ENCODE results near the gene CBLL1.

Gene CBLL1

DNA sequence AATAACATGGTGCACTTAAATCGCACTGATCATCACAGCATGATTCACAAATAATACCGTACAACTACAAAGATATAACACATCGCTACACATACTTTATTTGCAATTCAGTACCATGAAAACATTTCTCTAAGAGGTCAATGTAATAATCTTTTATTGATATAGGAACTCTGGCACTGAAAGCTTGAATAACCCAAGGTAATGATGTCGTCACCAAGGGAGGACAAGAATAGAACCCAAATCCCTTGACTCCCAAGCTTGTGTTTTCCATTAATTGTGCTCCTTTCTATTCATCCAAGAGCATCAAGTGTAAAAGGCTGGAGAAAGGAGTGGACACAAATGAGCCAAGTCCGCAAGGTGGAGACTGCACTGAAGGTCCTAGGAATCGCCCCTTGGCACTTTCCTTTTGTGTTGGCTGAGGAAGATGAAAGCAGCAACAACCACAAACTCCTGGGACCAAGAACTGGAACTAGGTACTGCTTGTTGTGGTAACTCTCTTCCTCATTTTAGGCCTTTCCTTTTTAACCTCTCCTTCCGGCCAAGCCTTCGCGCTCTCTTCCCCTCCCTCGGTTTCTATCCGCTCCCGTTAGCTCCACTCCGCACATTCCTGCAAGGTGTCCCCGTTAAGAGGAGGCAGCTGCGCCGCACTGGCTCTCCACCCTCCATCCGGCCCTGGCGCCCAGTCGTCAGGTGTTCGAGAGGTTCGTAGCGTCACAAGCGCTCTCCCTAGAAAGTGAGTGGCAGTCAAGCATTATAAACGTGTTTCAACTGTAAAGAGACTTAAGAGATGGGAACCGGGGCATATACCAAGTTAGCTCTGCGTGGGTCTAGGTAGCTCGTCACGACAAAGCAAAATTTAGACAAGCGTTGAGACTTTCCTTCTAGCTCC lies 1.0 kb upstream of the CBLL1 start:
- no peak for DNase-seq (ENCODE audit: low read depth in 2 of 2, low spot score in 1 of 2)

DNA sequence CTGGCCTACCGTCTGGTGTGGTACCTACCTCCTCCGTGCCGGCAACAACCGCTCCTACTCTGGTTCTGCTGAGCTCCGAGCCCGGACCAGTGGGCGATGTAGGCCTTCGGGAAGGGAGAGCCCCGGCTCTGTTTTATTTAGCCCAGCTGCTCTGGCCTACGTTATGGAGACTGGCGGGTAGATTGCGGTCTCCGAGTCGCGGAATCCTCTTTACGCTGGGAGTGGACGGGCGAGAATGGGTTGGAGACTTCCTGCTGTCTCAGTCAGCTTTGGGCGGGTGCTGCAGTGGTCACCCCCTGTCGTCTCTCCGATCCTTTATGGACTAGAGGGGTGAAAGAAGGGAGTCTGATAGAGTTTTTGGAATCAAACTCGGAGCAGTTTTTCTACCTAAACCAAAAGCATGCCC lies 406 bp downstream of the CBLL1 start:
- DNase-seq (ENCODE audit: low read depth in 2 of 2, low spot score in 1 of 2), result peak in 1 of 2 donors; percentile 4

DNA sequence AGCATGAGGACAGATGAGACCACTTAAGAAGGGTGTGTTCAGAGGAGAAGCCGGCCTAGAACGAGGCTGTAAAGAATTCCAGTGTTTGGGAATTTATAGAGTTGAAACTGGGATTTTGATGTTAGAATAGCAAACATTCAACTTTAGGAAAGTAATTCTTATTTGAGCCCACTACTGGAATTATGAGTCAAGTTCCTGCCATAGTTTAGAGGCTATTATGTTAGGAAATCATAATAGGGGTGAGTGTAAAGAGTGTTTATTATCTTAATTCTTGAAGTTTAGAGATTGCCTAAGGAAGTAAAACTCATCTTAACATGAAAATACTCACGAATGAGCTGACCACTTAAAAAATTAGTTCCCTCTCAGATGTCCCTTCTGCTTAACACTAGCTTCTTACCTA lies 2.1 kb downstream of the CBLL1 start:
- no peak for DNase-seq (ENCODE audit: low read depth in 2 of 2, low spot score in 1 of 2)

DNA sequence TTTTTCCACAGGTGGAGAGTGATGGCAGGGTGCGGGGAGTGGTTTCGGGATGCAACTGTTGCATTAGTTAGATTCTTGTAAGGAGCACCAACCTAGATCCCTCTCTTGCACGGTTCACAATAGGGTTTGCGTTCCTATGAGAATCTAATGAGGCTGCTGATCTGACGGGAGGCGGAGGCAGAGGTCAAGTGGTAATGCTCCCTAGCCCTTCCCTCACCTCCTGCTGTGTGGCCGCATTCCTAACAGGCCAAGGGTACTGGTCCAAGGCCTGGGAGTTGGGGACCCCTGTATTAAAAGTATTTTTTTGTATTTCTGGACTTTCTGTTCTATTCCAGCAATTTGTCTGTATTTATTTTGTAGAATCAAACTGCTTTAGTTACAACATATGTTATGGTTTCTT lies 7.2 kb downstream of the CBLL1 start:
- no peak for DNase-seq (ENCODE audit: low read depth in 2 of 2, low spot score in 1 of 2)

DNA sequence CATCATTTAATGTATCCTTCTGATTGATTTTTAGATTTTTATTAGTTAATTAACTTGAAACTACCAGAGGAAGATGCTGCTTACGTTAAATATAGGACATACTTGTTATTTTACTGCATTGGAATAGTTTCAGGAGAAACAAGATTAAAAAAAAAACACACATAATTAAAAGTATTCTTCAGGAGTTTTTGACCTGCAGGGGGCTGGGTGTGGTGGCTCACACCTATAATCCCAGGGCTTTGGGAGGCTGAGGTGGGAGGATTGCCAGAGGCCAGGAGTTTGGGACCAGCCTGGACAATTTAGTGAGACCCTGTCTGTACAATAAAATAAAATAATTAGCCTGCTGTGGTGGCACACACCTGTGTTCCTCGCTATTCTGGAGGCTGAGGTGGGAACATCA lies 10.7 kb downstream of the CBLL1 start:
- no peak for DNase-seq (ENCODE audit: low read depth in 2 of 2, low spot score in 1 of 2)

DNA sequence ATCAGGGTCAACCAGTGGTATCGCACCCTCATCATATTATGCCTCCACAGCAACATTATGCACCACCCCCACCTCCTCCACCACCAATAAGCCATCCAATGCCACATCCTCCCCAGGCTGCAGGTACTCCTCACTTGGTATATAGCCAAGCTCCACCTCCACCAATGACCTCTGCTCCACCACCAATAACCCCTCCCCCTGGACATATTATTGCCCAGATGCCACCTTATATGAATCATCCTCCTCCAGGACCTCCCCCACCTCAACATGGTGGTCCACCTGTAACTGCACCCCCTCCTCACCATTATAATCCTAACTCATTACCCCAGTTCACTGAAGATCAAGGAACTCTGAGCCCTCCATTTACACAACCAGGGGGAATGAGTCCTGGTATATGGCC lies 14.7 kb downstream of the CBLL1 start:
- no peak for DNase-seq (ENCODE audit: low read depth in 2 of 2, low spot score in 1 of 2)

DNA sequence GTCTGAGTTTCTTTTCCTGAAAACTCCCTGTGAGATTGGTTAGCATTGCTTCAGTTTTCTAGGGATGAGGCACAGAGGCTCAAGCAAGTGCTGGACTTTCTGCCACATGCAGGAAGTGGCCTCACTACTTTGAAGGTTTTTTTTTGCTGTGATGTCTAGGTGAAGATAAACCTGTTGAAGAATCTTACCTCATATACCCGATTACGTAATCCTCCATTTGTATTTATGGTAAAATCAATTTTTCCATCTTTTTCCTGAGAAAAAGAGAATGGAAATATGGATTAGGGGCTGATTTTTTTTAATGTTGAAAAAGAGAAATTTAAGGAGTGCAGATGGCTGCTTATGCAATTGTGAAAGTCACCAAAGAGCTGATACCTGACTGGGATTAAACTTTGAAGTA lies 23.4 kb downstream of the CBLL1 start:
- DNase-seq (ENCODE audit: low read depth in 2 of 2, low spot score in 1 of 2), result no peak

DNA sequence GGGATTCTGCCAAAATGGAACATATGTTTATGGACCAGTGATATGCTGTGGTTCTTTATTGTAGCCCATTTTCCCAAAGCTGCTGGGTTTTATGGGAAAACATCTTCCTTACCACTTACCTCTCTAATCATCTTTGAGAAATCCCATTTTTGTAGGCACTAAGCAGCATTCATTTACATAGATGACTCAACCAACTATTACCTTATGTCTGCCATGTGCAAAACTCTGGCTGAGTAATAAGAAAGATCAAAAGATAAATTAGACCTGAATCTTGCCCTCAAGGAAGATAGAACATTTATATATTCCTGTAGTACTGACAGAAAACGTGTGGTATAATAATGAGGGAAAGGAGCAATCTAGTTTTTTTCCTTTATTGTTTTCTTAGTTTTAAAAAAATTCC lies 24.3 kb downstream of the CBLL1 start:
- no peak for DNase-seq (ENCODE audit: low read depth in 2 of 2, low spot score in 1 of 2)

DNA sequence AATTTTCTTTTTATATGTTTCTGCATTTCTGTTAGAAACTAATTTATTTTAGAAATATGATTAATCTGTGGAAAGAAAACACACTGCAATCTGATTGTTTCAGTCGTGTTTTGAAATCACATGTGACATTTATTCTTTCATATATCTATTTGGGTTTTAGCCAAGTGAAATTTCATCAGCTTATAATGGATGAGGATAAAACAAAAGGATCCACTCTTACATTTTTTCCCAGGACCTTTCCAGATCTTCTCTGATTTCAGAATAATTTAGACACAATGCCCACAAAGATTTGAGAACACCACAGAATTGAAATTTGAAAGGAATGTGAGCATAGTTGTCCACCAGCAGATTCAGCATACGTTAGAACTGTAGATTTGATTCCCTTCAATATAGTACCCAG lies 29.1 kb downstream of the CBLL1 start:
- no peak for DNase-seq (ENCODE audit: low read depth in 2 of 2, low spot score in 1 of 2)

DNA sequence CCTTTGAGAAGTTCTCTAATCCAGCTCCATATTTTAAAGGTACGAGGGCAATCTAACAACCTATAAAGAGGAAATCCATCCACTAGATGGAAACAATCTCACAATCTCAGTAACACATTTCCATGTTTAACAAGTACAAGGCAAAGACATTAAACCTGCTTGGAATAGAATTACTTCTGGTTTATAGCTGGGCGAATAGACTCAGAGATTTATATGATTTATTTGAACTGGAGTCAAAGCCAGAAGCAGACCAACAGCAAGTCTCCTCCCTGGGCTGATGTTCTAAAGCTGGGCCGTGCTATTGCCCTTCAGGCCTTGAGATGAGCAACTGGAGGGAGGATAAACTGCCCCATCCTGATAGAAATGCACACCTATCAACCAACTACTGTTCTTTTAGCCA lies 33.8 kb downstream of the CBLL1 start:
- DNase-seq (ENCODE audit: low read depth in 2 of 2, low spot score in 1 of 2), result no peak

DNA sequence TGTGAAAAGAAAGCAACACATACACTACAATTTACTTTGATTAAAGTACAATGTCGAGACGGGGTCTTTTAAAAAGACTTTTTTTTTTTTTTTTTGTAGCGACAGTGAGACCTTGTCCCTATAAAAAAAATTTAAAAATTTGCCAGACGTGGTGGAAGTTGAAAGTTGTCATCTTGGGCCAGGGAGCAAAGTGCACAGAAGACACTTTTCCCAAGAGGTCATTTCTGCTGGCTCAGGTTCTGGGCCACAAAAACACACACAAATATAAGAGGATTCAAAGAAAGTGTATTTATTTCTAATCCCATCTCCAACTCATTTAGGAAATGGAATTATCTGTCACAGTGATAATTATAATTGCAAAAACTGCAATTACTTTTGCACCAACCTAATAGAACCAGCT lies 34.3 kb downstream of the CBLL1 start:
- DNase-seq (ENCODE audit: low read depth in 2 of 2, low spot score in 1 of 2), result no peak

DNA sequence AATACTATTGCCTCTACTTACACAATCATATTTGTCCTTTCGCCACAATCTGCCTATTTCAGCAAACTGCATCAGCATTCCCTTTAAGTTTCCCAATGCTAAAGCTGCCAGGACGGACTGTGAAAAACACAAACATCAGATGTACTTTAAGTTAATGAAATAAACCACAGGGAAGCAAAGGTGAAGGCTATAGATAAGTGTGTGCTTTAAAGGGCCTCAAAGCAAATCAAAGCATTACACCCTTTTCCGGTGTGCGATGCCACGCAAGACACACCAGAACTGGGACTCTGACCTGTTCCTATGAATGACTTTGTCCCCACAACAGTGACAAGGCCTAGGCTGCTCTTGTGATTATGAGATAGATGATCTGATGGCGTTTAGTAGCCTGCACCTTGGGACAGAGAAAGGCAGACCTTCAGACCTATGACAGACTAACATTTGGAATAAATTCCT lies 35.7 kb downstream of the CBLL1 start:
- DNase-seq (ENCODE audit: low read depth in 2 of 2, low spot score in 1 of 2), result no peak

DNA sequence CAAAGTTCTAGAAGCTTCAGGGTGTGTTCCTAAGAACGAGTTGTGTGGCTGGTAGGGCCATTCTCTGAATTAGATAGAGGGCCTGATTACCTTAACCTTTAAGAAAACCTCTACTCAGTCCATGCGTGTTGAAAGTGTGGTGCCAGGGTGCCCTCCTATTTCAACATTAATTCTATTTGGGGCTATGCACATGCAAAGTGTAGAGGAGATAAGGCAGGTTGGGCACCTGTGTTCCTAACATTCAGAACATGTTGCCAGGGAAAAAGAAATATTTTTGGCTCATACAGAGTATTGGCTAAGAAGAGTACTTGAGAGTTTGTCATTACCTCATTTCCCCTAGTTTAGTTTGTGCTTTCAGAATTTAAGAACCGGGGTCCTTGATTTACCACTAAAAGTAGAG lies 38.4 kb downstream of the CBLL1 start:
- DNase-seq (ENCODE audit: low read depth in 2 of 2, low spot score in 1 of 2), result no peak

DNA sequence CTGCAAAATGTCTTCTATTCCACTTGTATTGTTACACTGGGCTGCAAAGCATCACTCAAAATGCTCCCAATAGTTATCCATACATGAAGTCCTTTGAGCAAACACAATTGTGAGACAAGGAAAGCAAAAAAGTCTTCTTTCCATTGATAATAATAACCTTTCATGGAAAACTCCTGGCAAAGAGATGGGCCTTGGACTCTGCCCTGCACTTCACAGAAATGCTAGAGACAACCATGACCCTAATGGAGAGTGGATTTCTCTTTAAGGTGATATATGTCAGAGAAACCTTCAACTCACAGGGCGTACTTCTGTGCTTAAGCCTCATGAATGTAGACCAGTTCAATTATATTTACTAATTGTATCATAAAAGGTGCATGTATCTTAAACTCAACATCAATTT lies 39.7 kb downstream of the CBLL1 start:
- no peak for DNase-seq (ENCODE audit: low read depth in 2 of 2, low spot score in 1 of 2)

DNA sequence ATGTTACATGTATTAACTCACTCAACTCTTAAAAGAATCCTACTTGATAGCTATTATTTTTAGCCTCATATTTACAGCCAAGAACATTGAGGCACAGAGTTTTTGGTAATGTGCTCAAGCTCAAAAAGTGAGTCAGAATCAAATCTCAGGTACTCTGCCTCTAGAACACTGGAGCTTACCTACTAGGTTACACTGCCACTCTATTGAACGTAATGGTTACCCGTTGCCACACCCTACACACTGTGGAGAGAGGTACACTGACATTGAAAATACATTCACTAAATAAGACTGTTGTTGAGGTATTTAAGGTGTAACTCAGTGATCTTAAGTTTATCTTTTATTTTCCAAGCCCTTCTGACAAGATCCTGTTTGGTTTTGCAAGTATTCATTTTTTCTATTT lies 41.2 kb downstream of the CBLL1 start:
- DNase-seq (ENCODE audit: low read depth in 2 of 2, low spot score in 1 of 2), result no peak

DNA sequence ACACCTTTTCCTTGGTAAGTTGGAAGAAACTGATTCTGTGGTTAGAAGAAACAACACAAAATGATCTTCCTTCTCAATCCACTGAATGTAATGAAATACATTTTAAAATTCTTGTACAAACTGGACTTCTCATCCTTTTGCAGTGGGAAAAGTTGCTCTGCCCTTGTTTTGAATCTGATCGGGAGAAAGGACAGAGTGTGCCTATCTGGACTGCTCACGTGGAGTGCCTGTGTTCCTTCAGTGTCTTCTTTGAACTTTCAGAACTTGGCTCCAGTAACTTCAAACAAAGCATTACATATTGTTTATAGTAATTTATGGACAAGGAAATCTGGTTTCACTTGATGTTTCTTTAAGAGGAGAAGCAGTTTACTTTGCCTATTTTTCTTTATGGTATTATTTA lies 42.0 kb downstream of the CBLL1 start:
- no peak for DNase-seq (ENCODE audit: low read depth in 2 of 2, low spot score in 1 of 2)

DNA sequence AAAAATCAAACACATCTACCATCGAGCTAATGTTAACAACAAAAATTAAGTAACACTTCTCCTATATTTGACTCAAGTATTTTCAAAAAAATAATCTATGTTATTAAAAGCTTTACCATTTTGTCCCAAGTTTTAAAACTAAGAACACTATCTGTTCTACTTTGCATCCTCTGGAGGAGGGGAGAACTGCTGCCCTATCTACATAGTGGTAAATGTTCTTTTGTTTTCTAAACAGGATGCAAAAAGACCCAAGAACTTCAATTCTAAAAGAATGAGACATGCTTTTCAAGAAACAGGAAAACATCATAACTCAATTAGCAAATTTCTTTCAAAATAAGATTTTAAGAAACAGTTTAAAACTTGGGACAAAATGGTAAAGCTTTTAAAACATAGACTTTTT lies 44.3 kb downstream of the CBLL1 start:
- DNase-seq (ENCODE audit: low read depth in 2 of 2, low spot score in 1 of 2), result no peak

DNA sequence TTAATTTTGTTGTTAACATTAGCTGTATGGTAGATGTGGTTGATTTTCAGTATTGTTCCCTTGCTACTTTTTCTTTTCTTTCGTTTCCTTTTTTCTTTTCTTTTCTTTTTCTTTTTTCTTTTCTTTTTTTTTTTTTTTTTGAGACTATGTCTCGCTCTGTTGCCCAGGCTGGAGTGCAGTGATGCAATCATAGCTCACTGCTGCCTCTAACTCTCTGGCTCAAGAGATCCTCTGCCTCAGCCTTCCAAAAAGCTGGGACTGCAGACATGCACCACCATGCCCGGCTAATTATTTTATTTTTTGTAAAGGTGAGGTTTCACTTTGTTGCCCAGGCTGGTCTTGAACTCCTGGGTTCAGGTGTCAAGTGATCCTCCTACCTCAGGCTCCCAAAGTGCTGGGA lies 44.7 kb downstream of the CBLL1 start:
- DNase-seq (ENCODE audit: low read depth in 2 of 2, low spot score in 1 of 2), result no peak

DNA sequence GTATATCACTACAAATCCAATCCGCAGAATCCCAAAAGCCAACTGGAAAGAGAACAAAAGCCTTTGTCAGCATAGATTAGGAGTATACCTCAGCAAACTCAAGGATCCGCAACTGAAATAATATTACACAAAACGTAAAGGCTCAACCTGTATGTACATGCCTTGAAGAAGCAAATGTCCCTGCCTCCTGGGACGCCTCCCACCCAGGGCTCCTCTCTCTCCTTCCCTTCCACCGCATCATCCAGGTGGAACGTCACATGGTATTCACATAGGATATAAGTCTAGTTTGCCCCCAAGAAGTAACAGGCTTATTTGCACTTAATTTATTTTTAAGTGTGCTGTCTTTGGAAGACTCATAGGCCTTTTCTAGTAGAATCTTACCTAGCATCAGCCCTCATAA lies 45.7 kb downstream of the CBLL1 start:
- DNase-seq (ENCODE audit: low read depth in 2 of 2, low spot score in 1 of 2), result no peak

DNA sequence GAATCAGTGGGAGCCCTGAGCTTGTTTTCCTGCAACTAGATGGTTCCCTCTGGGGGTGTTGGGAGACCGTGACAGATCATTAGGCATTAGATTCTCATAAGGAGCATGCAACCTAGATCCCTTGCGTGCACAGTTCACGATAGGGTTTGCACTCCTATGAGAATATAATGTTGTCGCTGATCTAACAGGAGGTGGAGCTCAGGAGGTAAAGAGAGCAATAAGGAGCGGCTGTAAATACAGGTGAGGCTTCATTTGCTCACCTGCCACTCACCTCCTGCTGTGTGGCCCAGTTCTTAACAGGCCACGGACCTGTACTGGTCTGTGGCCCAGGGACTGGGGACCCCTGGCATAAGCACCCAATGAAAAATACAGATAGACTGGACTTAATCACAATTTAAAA lies 48.4 kb downstream of the CBLL1 start:
- no peak for DNase-seq (ENCODE audit: low read depth in 2 of 2, low spot score in 1 of 2)

DNA sequence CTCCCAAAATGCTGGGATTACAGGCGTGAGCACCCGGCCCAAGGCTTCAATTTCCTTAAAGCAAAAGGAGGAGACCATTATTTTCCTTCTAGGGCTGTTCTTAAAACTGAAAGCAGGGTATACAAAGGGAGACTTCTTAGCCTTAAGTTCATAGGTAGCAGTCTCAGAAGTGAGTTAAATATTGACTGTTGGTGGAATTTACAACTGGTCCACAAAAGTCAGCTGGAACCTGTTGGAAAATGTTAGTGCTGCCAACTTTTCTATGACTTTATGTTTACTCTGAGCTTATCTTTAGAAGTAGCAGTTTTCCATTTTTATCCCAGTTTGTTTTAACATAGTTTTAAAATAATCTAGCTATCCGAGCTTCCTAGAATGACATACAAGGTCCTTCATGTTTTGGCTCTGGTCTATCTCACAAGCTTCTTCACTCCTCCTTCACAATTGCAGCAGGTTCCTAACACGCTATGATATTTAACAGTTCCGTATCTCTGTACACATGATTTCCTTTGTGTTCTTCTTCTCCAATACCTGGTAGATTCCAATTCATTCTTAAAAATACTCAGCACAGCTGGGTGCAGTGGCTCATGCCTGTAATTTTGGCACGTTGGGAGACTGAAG lies 55.8 kb downstream of the CBLL1 start:
- no peak for DNase-seq (ENCODE audit: low read depth in 2 of 2, low spot score in 1 of 2)

DNA sequence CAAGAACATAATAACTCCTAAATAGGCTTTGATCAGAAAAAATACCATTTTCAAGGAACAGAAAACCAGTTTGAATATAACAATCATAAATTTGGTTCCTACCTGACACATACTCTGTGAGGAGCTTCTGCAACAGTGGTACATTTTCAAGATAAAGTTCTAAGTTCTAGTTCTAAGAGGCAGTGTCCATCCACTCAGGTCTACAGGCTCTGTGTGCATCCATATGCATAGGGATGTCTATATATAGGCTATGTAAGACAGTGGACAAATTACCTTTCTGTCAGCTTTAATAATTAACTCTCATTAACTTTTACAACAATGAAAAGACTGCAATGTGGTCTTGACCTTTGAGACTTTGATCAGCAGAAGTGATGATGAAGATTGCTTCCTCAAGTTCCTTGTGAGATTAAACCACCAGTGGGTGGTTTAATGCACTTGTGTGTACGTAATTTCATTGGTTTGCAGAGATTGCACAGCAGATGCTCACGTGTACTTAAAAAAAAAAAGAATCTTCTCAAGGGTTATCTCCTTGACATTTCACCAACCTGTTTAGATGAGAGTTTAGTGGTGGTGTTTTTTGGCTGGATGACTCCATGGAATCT lies 59.2 kb downstream of the CBLL1 start, which contains the start of gene SLC26A3:
TSS of gene SLC26A3 (minus strand) at position 215 of the 602 bp plus-strand sequence. CDS start 8,714 bp downstream, outside the sequence.
- DNase-seq (ENCODE audit: low read depth in 2 of 2, low spot score in 1 of 2), result no peak
